H9 (cell line): ENCODE measurements around the gene TK2. TPM values are rescaled to one million over a fixed set of nuclear protein-coding genes. Genes with fewer than 3 reads are reported as not detected.

Source experiments
- DNase-seq: peaks from one replicate; pipeline ENCODE4 v3.0.0-alpha.2; 2017
- H2AFZ ChIP-seq: one replicate; pipeline ENCODE4 v1.6.1; 2013; ENCODE audit warnings: mild to moderate bottlenecking, low read length, control low read depth, moderate library complexity
- H2AK5ac ChIP-seq: 2 replicates; pipeline ENCODE4 v1.6.1; 2013; ENCODE audit warnings: low read length, control low read depth, mixed read lengths; ENCODE audit not compliant: insufficient read length
- H2BK120ac ChIP-seq: one replicate; pipeline ENCODE4 v1.6.1; 2013; ENCODE audit warnings: low read depth, mild to moderate bottlenecking, low read length, control low read depth, inconsistent platforms; ENCODE audit not compliant: poor library complexity, severe bottlenecking
- H2BK12ac ChIP-seq: 2 replicates; pipeline ENCODE4 v1.6.1; 2013; ENCODE audit warnings: low read length, control low read depth, mixed read lengths, low read depth; ENCODE audit not compliant: insufficient read length
- H2BK15ac ChIP-seq: 2 replicates; pipeline ENCODE4 v1.6.1; 2013; ENCODE audit warnings: low read depth, low read length, control low read depth
- H2BK20ac ChIP-seq: one replicate; pipeline ENCODE4 v1.6.1; 2013; ENCODE audit warnings: low read depth, mild to moderate bottlenecking, low read length, control low read depth, inconsistent platforms; ENCODE audit not compliant: poor library complexity, severe bottlenecking
- H2BK5ac ChIP-seq: 2 replicates; pipeline ENCODE4 v1.6.1; 2013; ENCODE audit warnings: low read length, control low read depth, mixed read lengths; ENCODE audit not compliant: insufficient read length
- H3K14ac ChIP-seq: 2 replicates; pipeline ENCODE4 v1.6.1; 2013; ENCODE audit warnings: low read length, control low read depth; ENCODE audit not compliant: insufficient read depth
- H3K18ac ChIP-seq: 2 replicates; pipeline ENCODE4 v1.6.1; 2013; ENCODE audit warnings: low read depth, mild to moderate bottlenecking, mixed read lengths, low read length, control low read depth; ENCODE audit not compliant: insufficient read length
- H3K23ac ChIP-seq: 2 replicates; pipeline ENCODE4 v1.6.1; 2013; ENCODE audit warnings: low read length, control low read depth, mixed read lengths, low read depth; ENCODE audit not compliant: insufficient read length
- H3K23me2 ChIP-seq: 2 replicates; pipeline ENCODE4 v1.6.1; 2013; ENCODE audit warnings: low read depth, mild to moderate bottlenecking, mixed read lengths, low read length, control low read depth; ENCODE audit not compliant: insufficient read length, poor library complexity, severe bottlenecking
- H3K27ac ChIP-seq: 2 replicates; pipeline ENCODE4 v1.5.1; 2013; ENCODE audit warnings: low read length, control low read depth, mixed read lengths, low read depth; ENCODE audit not compliant: insufficient read length
- H3K27me3 ChIP-seq: 2 replicates; pipeline ENCODE4 v1.6.1; 2013; ENCODE audit warnings: low read length, control low read depth, inconsistent platforms; ENCODE audit not compliant: insufficient read depth
- H3K4ac ChIP-seq: 2 replicates; pipeline ENCODE4 v1.6.1; 2013; ENCODE audit warnings: low read depth, mild to moderate bottlenecking, control low read depth, inconsistent platforms, low read length, moderate library complexity
- H3K4me1 ChIP-seq: 2 replicates; pipeline ENCODE4 v1.6.1; 2013; ENCODE audit warnings: low read length, control low read depth, inconsistent platforms; ENCODE audit not compliant: insufficient read depth
- H3K4me2 ChIP-seq: 2 replicates; pipeline ENCODE4 v1.6.1; 2013; ENCODE audit warnings: low read length, control low read depth, mixed read lengths; ENCODE audit not compliant: insufficient read length, insufficient read depth
- H3K56ac ChIP-seq: 2 replicates; pipeline ENCODE4 v1.6.1; 2013; ENCODE audit warnings: low read depth, mild to moderate bottlenecking, mixed read lengths, low read length, control low read depth; ENCODE audit not compliant: insufficient read length
- H3K79me1 ChIP-seq: 2 replicates; pipeline ENCODE4 v1.6.1; 2013; ENCODE audit warnings: low read depth, mild to moderate bottlenecking, moderate library complexity, low read length, control low read depth, inconsistent platforms; ENCODE audit not compliant: insufficient read depth, poor library complexity, severe bottlenecking
- H3K79me2 ChIP-seq: 2 replicates; pipeline ENCODE4 v1.6.1; 2013; ENCODE audit warnings: low read length, control low read depth, inconsistent platforms; ENCODE audit not compliant: insufficient read depth
- H3K9ac ChIP-seq: 2 replicates; pipeline ENCODE4 v1.6.1; 2013; ENCODE audit warnings: low read length, control low read depth, mixed read lengths; ENCODE audit not compliant: insufficient read length; ENCODE audit errors: extremely low read depth
- H3K9me3 ChIP-seq: one replicate; pipeline ENCODE4 v1.6.1; 2013; ENCODE audit warnings: low read depth, low read length, inconsistent platforms; ENCODE audit not compliant: control insufficient read depth
- H3T11ph ChIP-seq: one replicate; pipeline ENCODE4 v1.6.1; 2013; ENCODE audit warnings: mild to moderate bottlenecking, low read length, control low read depth, inconsistent platforms
- H4K20me1 ChIP-seq: one replicate; pipeline ENCODE4 v1.6.1; 2013; ENCODE audit not compliant: control insufficient read depth, insufficient read length, insufficient read depth
- H4K5ac ChIP-seq: 2 replicates; pipeline ENCODE4 v1.6.1; 2013; ENCODE audit warnings: low read depth, mild to moderate bottlenecking, mixed read lengths, low read length, control low read depth; ENCODE audit not compliant: insufficient read length
- H4K8ac ChIP-seq: replicated peaks from 2 replicates; pipeline ENCODE4 v1.6.1; 2013; ENCODE audit warnings: low read length, control low read depth, mixed read lengths, low read depth; ENCODE audit not compliant: insufficient read length
- H4K91ac ChIP-seq: 2 replicates; pipeline ENCODE4 v1.6.1; 2013; ENCODE audit warnings: low read depth, mild to moderate bottlenecking, moderate library complexity, mixed read lengths, low read length, control low read depth; ENCODE audit not compliant: insufficient read length
- H3K27ac Mint-ChIP-seq, 3 experiments: 2 replicates in 2 of 3; 3 replicates in 1 of 3; pipeline ENCODE4 v1.8.0; 2020 to 2021; ENCODE audit warnings: mixed read lengths in 3 of 3, mild to moderate bottlenecking in 1 of 3, moderate library complexity in 1 of 3
- H3K27me3 Mint-ChIP-seq: 2 replicates; pipeline ENCODE4 v1.8.0; 2021; ENCODE audit warnings: low read depth, mild to moderate bottlenecking, moderate library complexity, mixed read lengths
- H3K36me3 Mint-ChIP-seq, 3 experiments: 2 replicates in 2 of 3; 3 replicates in 1 of 3; pipeline ENCODE4 v1.8.0; 2020 to 2021; ENCODE audit warnings: low read depth in 3 of 3, mixed read lengths in 3 of 3; ENCODE audit not compliant: insufficient read depth in 1 of 3
- H3K4me1 Mint-ChIP-seq, 2 experiments: 2 replicates each; pipeline ENCODE4 v1.8.0; 2020; ENCODE audit warnings: mixed read lengths in 2 of 2
- H3K4me3 Mint-ChIP-seq, 2 experiments: 2 replicates in 1 of 2; 3 replicates in 1 of 2; pipeline ENCODE4 v1.8.0; 2020 to 2021; ENCODE audit warnings: mild to moderate bottlenecking in 2 of 2, mixed read lengths in 2 of 2, moderate library complexity in 1 of 2
- H3K9me3 Mint-ChIP-seq, 2 experiments: 2 replicates in 1 of 2; 3 replicates in 1 of 2; pipeline ENCODE4 v1.8.0; 2020; ENCODE audit warnings: mild to moderate bottlenecking in 2 of 2, mixed read lengths in 2 of 2, moderate library complexity in 1 of 2
- CTCF ChIP-seq: fragments of 200-600 bp; sonication (generic); conservative IDR thresholded peaks from 3 replicates; pipeline ENCODE4 v1.8.0; 2021; ENCODE audit warnings: antibody characterized with exemption, mild to moderate bottlenecking
- WGBS: extraction: QIAGEN DNeasy Blood & Tissue Kit; methylation state at CpG from one replicate; pipeline ENCODE4 v1.1.7; 2013; ENCODE audit warnings: missing lambda C conversion rate, low lambda C conversion rate, mixed read lengths; ENCODE audit not compliant: insufficient read length; ENCODE audit errors: extremely low coverage; 5-methylcytosine and 5-hydroxymethylcytosine counted together
- total RNA-seq: library from RNA; stranded (reverse); gene quantifications from 2 replicates; pipeline ENCODE4 v1.2.1, GENCODE V29; 2021

Gene TK2
- total RNA-seq, 1 experiment from 2014 or later: 5.2 TPM

GRCh38 chr16:66581246-66581952 is 31.5 kb upstream of the TK2 start:
- Mint-ChIP-seq H3K4me3 (no peak overlapping the region), H3K36me3 (no peaks in the 10 kb centered on the region), H3K27me3 (peaks cover 35% of the 10 kb centered on the region), H3K27ac (peak overlapping the region in 1 of 3 experiments; percentile 29; a peak in 1 of 7 replicates), H3K9me3 (no peaks in the 10 kb centered on the region), H3K4me1 (peaks cover 28 to 32% of the 10 kb centered on the region in 2 experiments)
- Histone ChIP-seq H3K4ac (no peak overlapping the region), H2BK20ac (no peak overlapping the region), H3K27ac (no peak overlapping the region), H4K5ac (no peak overlapping the region), H3K18ac (no peak overlapping the region), H3K56ac (no peak overlapping the region), H3K23me2 (no peaks in the 10 kb centered on the region), H2AFZ (no peak overlapping the region), H4K8ac (no peak overlapping the region), H3K9me3 (no peaks in the 10 kb centered on the region), H2AK5ac (no peak overlapping the region), H3K27me3 (peaks cover 13% of the 10 kb centered on the region; the same call in 1 of the 2 replicates), H3K9ac (no peak overlapping the region), H3K4me1 (no peaks in the 10 kb centered on the region; the same call in 1 of the 2 replicates), H3K79me1 (no peaks in the 10 kb centered on the region), H2BK5ac (no peak overlapping the region), H4K91ac (no peak overlapping the region), H2BK12ac (no peak overlapping the region), H4K20me1 (no peaks in the 10 kb centered on the region), H2BK15ac (no peak overlapping the region), H3K79me2 (no peaks in the 10 kb centered on the region), H2BK120ac (no peak overlapping the region), H3K4me2 (no peak overlapping the region), H3K14ac (no peak overlapping the region), H3K23ac (no peak overlapping the region), H3T11ph (no peak overlapping the region)
- no peak for DNase-seq
- WGBS: no CpG with 5 or more reads among the region's 3 CpGs
- TF ChIP-seq CTCF: no peak
